ENCODE measurements around the gene DGKI. TPM values are rescaled to one million over a fixed set of nuclear protein-coding genes. Genes with fewer than 3 reads are reported as not detected.
A peak's percentile ranks its signal among the peaks of the same experiment; 100 is the strongest.

DGKI gene
- total RNA-seq, 1 experiment from 2014 or later = 0.55 TPM

- H2AK5ac ChIP-seq (ENCODE audit: insufficient read length, low read length) = no peak overlapping the region
- no peak overlapping the region for H3K27ac Mint-ChIP-seq
- TF ChIP-seq CTCF (conservative IDR thresholded peaks at IDR 0.05) = no peak
- no peaks in the 10 kb centered on the region for H3K27me3 Mint-ChIP-seq (ENCODE audit: low read depth)
- no peak for DNase-seq
- no peaks in the 10 kb centered on the region for H3K9me3 ChIP-seq (ENCODE audit: control insufficient read depth, low read depth, low read length)
- H2BK15ac ChIP-seq (ENCODE audit: low read depth, low read length) = no peak overlapping the region
- no peaks in the 10 kb centered on the region for H3K9me3 Mint-ChIP-seq
- no peak overlapping the region for H2AFZ ChIP-seq (ENCODE audit: low read length)
- H3K4ac ChIP-seq (ENCODE audit: low read depth, low read length) = no peak overlapping the region
- no peak overlapping the region for H3K18ac ChIP-seq (ENCODE audit: insufficient read length, low read depth, low read length)
- WGBS (ENCODE audit: extremely low coverage, insufficient read length, low lambda C conversion rate) = no CpG with 5 or more reads among the region's 10 CpGs
- H3K4me1 ChIP-seq (ENCODE audit: insufficient read depth, low read length) = peaks cover 5% of the 10 kb centered on the region
- H3K27me3 ChIP-seq (ENCODE audit: insufficient read depth, low read length) = no peaks in the 10 kb centered on the region
- no peak overlapping the region for H4K5ac ChIP-seq (ENCODE audit: insufficient read length, low read depth, low read length)
- no peak overlapping the region for H3K4me3 Mint-ChIP-seq
- H4K8ac ChIP-seq (replicated peaks; ENCODE audit: insufficient read length, low read depth, low read length) = no peak overlapping the region
- no peak overlapping the region for H2BK12ac ChIP-seq (ENCODE audit: insufficient read length, low read depth, low read length)
- H3K79me1 ChIP-seq (ENCODE audit: insufficient read depth, low read depth, low read length, poor library complexity, severe bottlenecking) = no peaks in the 10 kb centered on the region
- no peak overlapping the region for H3K23ac ChIP-seq (ENCODE audit: insufficient read length, low read depth, low read length)
- no peak overlapping the region for H3K9ac ChIP-seq (ENCODE audit: extremely low read depth, insufficient read length, low read length)
- H3K4me1 Mint-ChIP-seq = peaks cover 10 to 14% of the 10 kb centered on the region in 2 experiments
- H2BK20ac ChIP-seq (ENCODE audit: low read depth, low read length, poor library complexity, severe bottlenecking) = no peak overlapping the region
- no peaks in the 10 kb centered on the region for H4K20me1 ChIP-seq (ENCODE audit: control insufficient read depth, insufficient read depth, insufficient read length)
- H3K23me2 ChIP-seq (ENCODE audit: insufficient read length, low read depth, low read length, poor library complexity, severe bottlenecking) = peaks cover 6% of the 10 kb centered on the region
- no peak overlapping the region for H4K91ac ChIP-seq (ENCODE audit: insufficient read length, low read depth, low read length)
- H2BK5ac ChIP-seq (ENCODE audit: insufficient read length, low read length) = no peak overlapping the region
- no peak overlapping the region for H3K14ac ChIP-seq (ENCODE audit: insufficient read depth, low read length)
- no peak overlapping the region for H3K27ac ChIP-seq (ENCODE audit: insufficient read length, low read depth, low read length)
- H3T11ph ChIP-seq (ENCODE audit: low read length) = no peak overlapping the region
- no peak overlapping the region for H2BK120ac ChIP-seq (ENCODE audit: low read depth, low read length, poor library complexity, severe bottlenecking)
- H3K4me2 ChIP-seq (ENCODE audit: insufficient read depth, insufficient read length, low read length) = peak overlapping the region; percentile 52
- H3K79me2 ChIP-seq (ENCODE audit: insufficient read depth, low read length) = no peaks in the 10 kb centered on the region
- H3K36me3 Mint-ChIP-seq (ENCODE audit: insufficient read depth in 1 of 3, low read depth in 3 of 3) = no peaks in the 10 kb centered on the region
- H3K56ac ChIP-seq (ENCODE audit: insufficient read length, low read depth, low read length) = no peak overlapping the region
Observed at GRCh38 chr7:137402536-137403352, 444.0 kb downstream of the DGKI start.
